Bone marrow (tissue), 2 donors: ENCODE results near the gene GRID1.
"Not testable (repeated sequence)": the region's sequence is repeated elsewhere in the genome, so short reads cannot be mapped to it uniquely, and the experiment has no call there.

ENCODE experiments used
- DNase-seq, 2 donors: peaks; one replicate each; lab custom pipeline; 2025; lab: John Stamatoyannopoulos, UW

GRID1 gene

DNA sequence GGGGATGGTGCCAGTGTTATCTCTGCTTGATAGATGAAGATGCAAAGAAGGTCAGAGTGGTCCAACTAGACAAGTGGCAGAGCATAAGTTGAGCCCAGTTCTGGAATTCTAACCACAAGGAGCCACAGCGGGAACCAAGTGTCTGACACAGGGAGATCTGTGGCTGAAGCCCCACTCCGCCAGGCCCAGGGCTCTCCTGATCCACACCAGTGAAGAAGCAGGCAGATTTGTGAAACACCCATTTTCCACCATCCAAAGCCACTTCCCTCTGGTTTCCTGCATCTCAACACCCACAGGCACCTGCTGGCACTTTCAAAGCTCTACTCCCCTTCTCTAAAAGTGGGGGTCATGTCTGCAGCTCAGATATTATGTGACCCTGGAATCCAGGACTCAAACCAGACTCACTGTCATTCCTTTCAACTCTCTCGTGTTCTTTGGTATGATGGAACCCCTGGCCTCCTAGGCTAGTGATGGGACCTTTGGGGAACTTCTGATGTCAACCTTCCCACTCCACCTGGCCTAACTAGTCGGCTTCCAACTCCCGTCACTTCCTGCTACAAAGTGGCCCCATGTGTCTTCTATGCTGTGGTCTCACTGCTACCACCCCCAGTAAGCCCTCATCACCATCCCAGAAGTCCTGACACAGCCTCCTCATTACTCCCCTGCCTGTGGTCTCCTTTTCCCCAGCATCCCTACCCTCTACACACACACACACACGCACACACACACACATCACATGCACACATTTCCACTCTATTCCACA lies 177.6 kb downstream of the GRID1 start:
- DNase-seq = no peak

DNA sequence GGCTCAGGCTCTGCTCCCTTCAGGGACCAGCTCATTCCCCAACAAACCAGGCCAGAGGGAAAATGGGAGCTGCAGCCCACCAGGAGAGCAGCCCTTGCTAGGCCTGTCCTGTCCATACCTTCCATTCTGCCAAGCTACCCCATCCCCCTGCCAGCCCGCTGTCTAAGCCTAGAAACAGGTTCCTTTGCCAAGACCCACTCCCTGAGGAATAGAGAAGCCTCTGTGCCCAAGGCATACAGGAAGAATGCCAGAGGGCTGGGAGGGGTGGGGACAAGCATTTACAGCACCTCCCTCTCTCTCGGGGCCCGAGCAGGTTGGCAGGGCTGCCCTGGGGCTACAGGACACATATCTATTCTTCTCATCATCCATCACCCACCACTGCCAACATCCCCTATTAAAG lies 178.3 kb downstream of the GRID1 start:
- no peak for DNase-seq

- DNase-seq = no peak
Measured at GRCh38 chr10:86187499-86188239, 178.9 kb downstream of the GRID1 start.

GRCh38 chr10:86186633-86187032 lies 180.0 kb downstream of the GRID1 start:
- no peak for DNase-seq

GRCh38 chr10:86182595-86182994 lies 184.0 kb downstream of the GRID1 start:
- DNase-seq = no peak

DNA sequence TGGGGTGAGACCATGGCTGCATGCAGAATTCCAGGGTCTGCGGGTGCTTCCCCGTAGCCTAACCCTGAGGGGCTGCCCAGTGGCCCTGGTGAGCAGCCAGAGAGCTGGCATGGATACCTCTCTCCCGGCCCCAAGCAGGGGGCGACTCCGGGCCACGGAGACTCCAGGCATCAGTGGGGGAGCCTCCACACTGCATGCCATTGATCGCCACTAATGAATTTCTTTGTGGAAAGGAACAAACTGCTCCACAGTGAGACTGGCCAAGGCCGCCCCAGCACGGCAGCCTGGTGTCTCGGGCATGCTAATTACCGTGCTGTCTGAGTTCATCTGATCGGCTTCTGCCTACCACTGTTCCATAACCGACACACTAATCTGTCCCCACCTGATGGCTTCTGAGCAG lies 184.4 kb downstream of the GRID1 start:
- DNase-seq = no peak

DNA sequence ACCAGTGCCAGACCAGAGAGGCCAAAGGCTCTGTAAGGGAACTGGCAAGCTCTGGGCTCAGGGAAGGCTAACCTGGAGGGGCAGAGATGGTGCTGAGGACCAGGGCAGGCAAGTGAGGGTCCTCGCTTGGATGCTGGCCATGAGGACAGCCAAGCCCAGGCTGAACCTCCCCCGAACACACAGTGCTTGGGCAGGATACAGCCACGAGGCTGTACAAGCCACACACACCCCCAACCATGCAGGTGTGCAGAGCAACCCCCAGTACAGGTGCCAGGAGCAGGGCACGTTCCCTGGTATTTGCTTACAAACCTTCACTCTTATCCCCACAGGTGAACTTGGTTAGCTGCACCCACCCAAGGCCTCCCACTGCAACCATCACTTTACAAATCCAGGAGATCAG lies 185.7 kb downstream of the GRID1 start:
- DNase-seq = no peak

DNA sequence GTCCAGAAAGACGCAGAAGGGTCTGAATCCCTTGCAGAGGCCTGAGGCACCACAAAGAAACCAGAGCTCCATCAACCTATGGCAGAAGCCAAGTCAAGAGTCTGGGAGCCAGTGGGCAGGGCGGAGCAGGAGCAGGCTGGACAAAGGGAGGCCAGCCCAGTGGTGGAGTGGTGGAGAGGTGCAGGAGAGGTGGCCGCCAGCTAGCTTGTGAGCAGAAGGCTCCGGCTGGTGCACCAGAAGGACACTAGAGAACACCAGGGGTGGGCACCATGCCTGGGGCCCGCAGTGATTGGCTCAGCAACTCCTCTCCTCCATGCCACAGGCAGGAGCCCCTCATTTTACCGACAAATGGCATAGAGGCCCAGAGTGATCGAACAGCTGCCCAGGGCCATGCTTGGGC lies 186.6 kb downstream of the GRID1 start:
- no peak for DNase-seq

GRCh38 chr10:86179153-86179524 lies 187.5 kb downstream of the GRID1 start:
- DNase-seq = no peak

DNA sequence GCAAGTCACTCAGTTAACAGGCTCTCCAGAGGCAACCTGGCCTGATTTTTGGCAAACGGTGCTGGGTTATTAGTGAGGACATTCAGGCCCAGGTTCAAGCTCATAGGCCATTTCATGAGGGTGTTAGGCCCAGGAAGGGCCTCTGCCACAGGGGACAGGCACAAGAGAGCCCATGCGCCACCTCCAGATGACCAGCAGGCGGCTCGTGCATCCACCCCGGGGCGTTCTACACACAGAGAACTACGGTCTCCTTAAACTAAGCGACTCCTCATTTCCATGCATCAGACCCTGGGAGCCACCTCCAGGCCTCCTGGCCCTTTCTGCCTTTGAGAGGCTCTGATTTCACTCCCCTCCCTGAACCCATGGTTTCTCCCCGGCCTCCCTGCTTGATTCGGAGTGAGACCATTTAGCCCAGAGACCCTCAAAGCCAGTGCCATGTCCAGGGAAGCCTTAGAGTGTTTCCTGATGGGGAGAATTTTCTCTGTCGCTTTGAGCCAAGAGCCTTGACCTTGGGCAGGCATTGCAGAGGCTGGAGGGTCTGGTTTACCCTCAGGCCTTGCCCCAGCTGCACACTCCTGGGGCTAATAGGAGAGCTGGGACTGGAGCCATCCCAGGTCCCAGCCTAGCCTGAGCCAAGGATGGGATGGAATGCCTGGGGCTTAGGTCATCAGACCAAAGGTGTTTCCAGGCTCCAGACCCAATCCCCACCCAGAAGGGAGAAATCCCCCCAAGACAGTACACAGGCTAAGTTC lies 188.0 kb downstream of the GRID1 start:
- no peak for DNase-seq

- no peak for DNase-seq
Measured at GRCh38 chr10:86177537-86178155, 188.9 kb downstream of the GRID1 start.

- DNase-seq = no peak
Measured at GRCh38 chr10:86176850-86177536, 189.6 kb downstream of the GRID1 start.

- DNase-seq = not testable (repeated sequence)
Measured at GRCh38 chr10:86175476-86175875, 191.1 kb downstream of the GRID1 start.

GRCh38 chr10:86172301-86172700 lies 194.3 kb downstream of the GRID1 start:
- DNase-seq = no peak

DNA sequence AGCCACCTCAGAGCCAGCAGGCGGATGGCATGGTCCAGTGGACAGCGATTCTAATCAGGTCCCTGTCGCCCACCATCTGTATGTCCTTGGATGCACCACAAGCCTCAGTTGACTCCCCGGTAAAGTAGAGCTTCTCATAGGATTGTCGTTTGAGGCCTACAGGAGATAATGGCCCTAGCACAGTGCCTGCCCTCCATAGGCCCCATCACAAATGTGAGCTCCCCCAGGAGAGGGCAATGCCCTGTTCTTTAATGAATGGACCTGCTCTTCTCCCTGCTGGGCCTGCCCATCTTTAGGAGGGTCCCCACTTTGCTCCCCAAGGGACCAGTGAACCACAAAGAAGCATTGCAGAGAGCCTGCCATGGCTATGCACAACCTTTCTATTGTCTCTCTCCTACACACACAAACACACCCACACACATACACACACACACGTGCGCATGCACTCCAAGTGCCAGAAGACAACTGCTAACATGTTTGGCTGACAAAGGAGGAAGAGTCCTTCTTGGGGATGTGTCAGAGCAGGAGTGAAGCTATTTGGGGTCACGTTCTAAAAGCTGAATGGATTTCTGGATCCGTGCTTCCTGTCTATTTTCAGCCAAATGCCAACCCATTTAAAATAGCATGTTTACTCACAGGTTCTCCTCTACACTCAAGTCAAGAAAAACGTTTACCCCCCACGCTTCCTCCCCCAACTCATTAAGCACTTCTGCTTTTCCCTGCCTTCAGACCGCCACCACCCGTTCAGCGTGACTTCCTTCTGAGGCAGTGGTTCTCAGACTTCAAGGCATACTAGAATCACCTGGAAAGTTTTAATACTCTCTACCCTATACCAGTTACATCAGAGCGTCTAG lies 196.1 kb downstream of the GRID1 start:
- peak in 1 of 2 donors; percentile 79 for DNase-seq

DNA sequence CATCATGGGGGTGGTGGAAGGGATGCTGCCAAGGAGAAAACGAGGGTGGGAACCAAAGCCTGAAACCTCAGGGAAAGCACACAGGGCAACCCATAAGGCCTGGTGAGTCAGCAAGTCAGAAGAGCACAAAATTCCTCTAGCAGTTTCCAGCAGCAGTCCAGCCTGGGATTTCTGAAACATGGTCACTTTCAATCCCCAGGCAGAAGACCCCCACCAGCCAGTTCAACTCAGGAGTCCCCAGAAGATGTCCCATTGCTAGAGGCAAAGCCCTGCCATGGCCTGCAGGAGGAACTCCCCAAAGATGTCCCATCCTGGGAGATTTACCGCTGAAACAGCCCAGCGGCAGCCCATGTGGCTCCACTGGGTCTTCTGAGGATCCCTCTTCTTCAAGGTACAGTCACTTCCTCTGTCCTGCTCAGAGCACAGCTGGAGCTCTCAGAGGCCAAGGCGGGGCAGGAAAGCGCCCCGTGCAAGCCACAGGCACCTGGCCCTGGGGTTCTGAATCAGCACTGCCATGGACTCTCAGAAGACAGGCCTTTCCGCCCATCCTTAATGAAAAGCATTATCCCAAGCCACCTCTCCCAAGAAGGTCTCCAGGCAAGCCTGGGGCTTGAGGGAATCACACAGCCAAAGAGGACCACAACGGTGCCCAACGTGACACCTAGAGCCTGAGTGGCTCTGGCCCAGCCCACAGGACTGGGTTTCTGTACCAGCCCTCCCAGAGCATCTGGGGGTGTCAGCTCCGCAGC lies 196.9 kb downstream of the GRID1 start:
- DNase-seq = no peak

- no peak for DNase-seq
Measured at GRCh38 chr10:86169066-86169465, 197.5 kb downstream of the GRID1 start.

GRCh38 chr10:86168256-86168655 lies 198.3 kb downstream of the GRID1 start:
- no peak for DNase-seq

- DNase-seq = no peak
Measured at GRCh38 chr10:86167762-86168128, 198.8 kb downstream of the GRID1 start.

DNA sequence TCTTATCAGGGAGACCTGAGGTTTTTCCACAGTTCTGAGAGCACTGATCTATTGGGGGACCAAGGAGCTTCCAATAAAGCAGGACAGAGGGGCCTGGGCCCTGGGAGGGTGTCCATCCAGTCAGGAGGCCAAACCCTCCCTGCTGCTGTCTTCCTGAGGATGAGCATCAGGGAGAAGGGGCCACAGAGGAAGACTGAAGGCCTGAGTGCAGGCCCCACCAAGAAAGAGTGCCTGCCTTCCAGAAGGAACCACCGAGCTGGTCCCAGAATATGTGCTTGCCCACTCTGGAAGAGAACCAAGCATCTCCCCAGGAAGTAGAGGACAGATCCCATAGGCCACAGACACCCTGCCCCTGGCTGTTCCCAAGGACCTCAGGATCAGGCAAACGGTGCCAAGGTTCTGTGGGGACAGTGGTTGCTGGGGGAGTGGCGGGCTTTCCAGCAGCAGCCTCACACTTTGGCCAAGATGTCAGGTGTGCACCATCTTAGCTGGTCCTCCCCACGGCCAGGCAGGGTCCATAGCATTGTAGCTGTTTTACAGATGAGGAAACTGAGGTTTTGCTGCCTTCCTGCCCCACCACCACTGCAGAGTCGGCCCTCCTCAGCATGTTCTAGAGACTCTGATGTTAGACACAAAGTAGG lies 199.4 kb downstream of the GRID1 start:
- DNase-seq = no peak
